HG02798 (cell line): ENCODE measurements around the gene WNK2.
"Not testable (repeated sequence)": the region's sequence is repeated elsewhere in the genome, so short reads cannot be mapped to it uniquely, and the experiment has no call there.

Source experiments
- ATAC-seq: cut with Tn5 transposase; IDR thresholded peaks from one replicate; pipeline ENCODE4 v1.9.1; 2021; ENCODE audit warnings: mild to moderate bottlenecking; ENCODE audit not compliant: unreplicated experiment, poor library complexity

WNK2 gene

DNA sequence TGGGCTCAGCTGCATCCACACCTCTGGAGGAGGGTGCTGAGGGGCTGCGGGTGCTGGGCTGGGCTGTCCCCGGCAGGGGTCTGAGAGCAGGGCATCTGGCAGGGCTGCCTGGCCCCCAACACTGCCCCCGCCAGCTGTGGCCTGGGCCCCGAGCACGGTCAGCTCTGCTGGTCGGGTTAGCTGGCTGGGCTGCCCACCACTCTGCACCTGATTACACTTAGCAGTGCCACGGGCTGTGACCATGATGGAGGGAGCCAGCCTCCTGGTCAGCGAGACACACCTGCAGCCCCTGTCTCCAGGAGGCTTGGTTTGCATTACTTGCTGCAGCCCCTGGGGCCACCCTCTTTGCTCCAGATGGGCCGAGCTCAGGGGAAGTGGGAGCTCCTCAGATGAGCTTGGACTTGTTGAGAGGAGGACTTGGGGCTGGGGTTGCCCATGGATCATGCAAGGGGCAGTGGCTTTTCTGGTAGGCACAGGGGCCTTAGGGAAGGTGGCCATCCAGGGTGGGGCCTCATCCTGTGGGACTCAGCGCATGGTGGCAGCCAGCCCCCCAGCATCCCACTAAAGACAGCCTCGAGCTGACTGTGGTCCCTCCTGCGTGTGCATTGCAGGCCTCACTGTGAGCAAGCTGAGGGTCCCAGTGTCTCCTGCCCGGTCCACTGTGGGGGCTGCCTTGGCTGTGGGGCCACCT is 135.5 kb downstream of the WNK2 start:
- no peak for ATAC-seq

DNA sequence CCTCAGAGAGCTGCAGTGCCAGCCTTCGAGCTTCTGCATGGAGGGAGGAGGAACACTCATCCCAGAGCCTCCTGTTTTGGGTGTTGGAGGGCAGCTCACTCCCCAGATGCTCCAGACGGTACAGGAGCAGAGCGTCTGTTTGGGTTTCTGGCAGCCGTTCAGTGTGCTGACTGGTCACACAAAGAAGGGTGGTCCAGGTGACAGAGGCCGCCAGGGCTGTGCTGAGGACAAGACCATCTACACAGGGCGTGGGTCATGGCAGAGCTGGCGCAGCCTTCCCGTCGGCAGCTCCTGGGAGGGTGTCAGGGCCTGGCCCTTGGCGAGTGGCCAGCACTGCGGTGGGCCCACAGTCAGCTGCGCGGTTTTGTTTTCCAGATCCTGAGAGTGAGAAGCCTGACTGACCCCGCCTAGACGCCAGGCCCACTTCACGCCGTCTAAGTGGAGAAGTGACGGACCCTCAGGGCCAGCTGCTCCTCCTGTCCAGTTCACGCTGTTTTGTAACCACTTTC is 136.1 kb downstream of the WNK2 start:
- ATAC-seq, result no peak

DNA sequence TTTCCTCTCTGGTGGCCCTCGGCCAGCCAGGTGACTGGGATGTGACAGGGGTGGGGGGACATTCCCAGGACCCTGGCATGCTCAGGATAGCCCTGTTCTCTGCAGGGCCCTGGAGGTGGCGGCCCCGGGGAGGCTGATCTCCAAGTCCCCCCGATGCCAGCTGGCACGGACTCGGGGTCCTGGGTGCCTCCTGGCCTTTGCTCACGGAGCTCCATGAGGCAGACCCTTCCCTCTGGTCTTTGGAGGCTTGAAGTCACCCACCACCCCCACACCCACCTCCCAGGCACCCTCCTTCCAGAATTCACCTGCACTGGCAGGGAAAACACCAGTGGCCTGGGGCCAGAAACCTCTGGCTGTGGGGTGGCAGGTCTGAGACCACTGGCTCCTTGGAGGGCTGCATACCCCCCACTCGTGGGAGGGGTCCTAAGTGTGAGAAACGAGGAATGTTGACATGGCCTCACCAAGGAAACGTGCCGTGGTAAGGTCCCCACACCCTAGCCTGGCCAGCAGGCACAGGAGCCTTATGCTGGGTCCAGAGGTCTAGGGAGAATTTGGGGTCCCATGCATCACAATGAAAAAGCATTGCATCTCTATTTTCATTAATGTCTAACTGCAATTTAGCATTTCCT is 136.8 kb downstream of the WNK2 start:
- ATAC-seq, result no peak

DNA sequence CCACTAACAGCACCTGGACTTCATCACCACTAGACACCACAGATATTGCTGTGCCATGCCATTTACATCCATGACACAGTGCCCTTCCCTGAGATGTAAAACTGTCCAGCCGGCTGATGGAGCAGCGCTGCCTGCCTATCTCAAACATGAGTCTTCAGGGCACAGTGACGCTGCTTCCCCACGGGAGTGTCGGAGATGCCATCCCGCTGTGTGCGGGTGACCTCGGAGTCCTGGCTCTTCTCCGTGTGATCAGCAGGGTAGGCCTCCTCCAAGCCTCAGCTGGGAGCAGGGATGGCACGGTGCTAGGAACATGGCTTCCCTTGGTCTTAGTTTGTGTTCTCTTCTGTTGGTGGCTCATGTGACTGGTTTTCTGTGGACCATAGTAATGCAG is 137.3 kb downstream of the WNK2 start:
- no peak for ATAC-seq

DNA sequence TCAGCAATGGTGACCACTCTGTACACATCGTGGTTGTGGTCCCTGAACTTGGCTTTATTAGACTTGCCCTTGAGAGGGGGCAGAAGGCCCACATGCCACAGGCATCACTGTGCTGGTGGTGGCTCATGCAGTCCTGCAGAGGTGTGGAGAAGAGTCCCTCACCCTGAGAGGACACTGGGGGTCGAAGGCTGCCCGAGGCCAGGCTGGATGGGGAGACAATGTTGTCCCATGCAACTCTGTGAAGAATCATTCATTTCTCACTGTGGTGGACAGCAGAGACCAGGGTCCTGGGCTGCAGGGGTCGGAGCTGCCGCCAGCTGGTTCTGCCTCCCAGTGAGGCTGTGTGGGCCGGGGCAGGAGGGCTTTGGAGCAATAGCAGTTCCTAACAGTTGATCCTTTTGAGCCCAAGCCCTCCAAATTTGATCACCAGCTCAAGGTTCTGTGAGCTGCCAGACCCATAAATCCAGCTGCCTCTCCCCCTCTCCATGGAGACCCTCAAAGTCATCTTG is 139.6 kb downstream of the WNK2 start:
- ATAC-seq, result not testable (repeated sequence)

DNA sequence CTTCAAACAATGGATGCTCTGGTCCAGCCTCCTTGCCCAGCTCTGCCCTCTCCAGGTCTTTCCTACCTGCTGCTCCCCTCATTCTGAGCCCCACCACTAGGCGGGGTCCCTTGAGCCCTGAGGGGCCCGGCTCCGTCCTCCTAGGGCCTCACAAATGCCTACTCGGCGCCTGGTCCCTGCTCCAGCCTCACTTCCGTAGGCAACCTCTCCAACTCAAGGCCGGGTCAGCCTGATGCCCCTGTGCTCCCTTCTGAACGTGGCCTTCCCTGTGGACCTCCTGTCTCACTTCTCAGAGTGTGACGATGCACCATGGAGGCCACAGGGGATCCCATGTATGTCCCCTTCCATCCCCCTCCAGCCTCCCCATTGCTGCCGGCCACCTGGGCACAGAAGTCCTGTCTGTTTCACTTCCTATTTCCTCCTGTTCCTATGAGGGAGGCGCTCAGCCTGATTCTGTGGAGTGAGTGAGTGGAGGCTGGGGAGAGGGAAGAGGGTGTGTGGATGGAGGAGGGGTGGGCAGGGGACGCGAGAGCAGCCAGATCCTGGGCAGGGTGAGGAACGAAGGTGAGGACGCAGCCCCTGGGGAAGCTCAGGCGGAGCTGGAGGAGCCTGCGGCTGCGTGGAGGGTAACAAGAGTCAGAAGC is 140.4 kb downstream of the WNK2 start:
- no peak for ATAC-seq

DNA sequence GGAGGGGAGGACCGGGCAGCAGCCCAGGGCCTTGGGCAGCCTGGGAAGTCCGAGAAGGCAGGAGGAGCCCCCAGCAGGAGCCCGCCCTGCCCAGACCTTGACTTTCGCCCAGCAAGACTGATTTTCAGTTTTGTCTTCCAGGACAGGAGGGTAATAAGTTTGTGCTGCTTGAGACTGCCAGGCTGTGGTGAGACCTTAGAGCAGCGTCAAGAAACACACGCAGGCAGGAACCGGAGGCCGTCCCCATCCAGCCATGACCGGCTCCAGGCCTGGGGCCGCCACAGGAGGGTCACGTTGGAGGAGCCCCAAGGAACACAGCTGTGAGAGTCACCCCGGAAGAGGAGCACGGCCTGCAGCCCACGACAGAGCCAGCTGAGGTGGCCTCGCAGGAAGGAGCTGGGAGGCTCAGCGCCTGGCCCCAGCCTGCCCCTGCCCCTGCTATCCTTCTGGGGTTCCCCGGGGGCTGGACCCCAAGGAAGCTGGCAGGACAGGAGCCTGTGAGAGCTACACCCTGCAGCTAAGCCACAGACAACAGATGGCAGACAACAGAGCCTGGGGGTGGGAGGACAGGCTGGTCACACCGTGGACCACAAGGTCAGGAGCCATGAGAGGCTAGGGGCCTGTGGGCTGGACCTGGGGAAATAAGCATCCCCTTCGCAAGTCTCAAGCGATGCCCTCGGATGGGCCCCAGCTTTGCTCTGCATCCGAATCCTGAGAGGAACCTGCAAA is 141.5 kb downstream of the WNK2 start:
- no peak for ATAC-seq

DNA sequence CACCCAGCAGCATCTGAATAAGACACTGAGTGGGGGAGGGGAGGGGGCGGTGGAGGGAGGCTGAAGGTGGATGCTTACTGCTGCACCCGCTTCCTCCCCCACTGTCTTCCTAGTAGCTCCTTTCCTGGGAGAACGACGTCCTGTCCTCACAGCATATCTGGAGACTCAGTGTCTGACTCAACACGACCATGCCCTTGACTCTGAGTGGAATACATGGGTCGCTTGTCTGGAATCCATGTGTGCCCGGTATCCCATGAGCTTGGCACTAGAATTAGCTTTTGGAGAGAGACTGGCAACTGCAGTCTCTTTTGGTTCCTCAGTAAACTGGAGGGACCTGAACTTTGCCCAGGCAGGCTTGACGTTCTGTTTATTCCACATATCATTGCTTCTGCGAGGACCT is 142.1 kb downstream of the WNK2 start:
- ATAC-seq, result no peak

DNA sequence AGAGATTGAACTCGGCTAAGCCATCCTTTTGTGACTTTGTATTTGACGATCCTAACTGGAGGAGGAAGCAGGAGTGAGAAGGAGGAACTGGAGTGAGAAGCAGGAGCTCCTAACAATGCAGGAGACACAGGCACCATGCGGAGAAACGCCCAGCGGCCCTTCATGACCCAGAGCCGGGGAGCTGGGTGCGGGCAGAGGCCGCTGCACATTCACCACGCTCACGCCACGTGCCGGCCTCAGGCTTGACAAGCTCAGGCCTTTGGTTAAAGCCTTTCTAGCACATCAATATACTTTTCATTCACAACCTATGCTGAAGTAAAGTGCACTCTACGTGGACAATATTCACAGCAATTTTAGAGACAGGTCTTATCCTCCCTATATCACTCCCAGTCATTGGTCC is 142.7 kb downstream of the WNK2 start:
- no peak for ATAC-seq

DNA sequence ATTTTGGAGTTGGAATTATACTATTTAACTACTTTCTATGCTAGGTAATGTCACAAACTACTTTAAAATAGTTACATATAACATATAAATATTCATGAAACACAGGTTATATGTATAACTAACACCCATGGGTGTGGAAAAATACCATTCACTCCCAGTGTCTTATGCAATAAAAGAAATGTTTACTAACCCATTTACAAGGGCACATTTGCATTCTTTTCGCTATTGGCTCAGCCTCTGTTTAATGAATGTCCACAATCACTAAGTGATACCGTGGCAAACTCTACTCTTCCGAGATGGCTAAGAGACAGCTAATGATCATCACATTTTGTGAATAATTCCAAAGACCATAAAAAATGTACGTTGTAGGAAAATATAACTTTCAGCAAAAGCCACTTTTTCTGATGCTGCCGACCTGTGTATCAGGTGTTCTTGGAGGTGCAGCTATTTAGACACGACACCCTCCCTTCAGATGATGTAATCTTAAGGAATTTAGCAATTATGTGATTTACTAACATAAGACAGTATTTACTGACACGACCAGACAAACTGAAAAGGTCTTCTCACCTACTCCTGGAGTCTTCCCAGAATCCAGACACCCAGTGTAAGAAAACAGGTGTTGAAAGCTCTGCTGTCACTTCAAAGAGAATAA is 145.8 kb downstream of the WNK2 start:
- no peak for ATAC-seq

DNA sequence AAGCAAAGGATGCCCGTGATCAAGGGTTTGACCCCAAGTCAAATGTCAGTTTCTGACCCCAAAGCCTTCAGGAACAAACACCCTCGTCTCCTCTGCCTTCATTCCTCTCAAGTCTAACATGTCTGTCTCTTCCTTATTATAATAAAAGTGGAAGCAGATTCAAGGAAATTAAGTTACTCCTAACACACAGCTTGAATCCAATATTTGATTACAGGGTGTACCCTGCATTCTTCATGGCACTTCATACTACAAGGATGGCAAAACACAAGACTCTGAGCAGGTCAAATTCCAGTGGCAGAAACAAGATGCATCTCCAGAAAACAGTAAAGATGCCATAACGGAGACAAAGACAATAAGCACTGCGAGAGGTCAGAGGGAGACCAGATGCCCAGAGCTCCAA is 148.4 kb downstream of the WNK2 start:
- no peak for ATAC-seq

DNA sequence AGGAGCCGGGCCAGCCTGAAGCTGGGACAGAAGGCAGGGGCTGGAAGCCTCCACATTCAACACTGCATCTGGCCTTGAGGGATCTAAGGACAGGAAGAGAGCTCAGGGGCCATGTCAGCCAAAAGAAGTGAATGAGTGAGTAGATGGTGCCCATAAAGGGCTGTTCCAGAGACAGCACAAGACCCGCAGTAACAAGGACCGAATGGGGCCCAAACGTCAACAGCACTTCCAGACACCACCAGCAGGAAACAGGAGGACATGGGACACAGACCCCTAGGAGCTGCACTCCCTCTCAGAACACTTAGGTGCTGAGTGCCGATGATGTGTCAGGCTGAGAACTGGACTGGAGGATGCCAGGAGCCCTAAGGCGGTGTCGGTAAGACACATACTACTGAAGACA is 152.8 kb downstream of the WNK2 start:
- no peak for ATAC-seq

DNA sequence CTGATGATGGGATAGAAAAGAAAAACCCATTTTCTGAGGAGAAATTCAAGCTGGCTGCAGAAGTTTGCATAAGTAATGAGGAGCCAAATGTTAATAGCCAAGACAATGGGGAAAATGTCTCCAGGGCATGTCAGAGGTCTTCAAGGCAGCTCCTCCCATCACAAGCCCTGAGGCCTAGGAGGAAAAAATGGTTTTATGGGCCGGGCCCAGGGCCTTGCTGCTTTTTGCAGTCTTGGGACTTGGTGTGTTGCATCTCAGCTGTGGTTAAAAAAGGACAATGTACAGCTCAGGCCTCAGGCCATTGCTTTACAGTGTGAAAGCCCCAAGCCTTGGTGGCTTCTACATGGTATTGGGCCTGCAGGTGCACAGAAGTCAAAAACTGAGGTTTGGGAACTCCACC is 154.3 kb downstream of the WNK2 start:
- not testable (repeated sequence) for ATAC-seq

DNA sequence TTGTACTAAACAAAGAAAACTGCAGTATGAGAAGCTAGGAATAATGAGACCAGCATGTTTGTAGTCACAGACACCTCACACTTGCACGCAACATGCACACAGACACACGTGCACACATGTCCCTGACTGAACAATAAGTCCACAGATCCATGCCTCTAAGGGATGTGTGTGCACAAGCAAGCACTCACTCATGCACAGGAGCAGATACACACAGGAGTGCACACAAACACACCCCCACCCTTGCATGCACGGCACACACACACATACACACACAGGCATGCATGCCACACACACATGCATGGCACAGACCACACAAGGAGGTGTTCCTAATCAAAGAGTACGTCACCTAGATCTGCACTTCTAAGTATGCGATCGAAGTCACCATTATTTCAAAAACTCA is 156.2 kb downstream of the WNK2 start:
- no peak for ATAC-seq

DNA sequence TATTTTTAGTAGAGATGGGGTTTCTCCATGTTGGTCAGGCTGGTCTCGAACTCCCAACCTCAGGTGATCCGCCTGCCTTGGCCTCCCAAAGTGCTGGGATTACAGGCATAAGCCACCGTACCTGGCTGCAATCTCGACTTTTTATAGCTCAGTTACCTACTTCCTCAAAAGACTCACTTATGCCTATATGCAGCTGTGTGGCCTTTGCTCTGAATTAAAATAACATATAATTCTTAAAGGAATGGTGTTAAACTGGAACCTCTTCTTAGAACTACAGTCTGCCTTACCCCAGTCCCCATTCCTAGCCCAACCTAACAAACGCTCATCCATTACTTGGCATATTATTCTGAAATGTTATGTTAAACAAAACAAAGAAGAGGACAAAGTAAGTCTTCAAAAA is 157.9 kb downstream of the WNK2 start:
- not testable (repeated sequence) for ATAC-seq

DNA sequence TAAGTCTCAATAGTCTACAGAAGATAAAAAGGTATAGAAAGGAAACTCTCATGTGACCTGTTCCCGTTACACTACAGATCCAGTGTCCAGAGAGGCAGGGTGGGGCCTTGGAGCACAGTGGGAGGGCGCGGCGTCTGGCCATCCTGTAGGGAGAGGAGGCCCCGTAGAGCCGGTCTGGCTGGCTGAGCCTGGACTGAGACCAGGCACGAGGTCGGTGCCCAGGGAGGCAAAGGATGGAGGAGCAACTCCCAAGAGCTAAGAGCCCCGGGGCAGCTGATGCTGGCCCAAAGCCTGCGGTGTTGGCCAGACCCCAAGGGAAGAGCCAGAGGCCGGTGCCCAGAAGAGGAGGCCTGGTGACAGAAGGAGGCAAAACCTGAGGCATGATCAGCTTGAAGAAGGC is 158.5 kb downstream of the WNK2 start:
- not testable (repeated sequence) for ATAC-seq

DNA sequence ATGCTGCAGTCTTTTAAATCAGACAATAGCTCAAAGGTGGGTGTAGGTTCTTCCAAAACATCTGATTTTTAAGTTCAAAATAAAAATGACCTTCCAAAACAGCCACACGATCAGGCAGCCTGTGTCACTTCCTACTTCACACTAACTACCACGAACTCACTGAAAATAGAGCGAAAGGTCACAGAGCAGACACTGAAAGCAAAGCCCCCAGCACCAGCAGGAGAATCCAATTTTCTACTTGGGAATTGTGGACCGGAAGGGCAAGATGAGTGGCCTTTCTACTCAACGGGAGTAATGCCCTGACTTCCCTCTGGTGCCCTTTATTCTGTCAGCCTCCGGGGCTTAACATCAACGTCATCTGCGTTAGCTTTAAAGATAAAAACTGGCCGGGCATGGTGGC is 159.7 kb downstream of the WNK2 start:
- no peak for ATAC-seq

DNA sequence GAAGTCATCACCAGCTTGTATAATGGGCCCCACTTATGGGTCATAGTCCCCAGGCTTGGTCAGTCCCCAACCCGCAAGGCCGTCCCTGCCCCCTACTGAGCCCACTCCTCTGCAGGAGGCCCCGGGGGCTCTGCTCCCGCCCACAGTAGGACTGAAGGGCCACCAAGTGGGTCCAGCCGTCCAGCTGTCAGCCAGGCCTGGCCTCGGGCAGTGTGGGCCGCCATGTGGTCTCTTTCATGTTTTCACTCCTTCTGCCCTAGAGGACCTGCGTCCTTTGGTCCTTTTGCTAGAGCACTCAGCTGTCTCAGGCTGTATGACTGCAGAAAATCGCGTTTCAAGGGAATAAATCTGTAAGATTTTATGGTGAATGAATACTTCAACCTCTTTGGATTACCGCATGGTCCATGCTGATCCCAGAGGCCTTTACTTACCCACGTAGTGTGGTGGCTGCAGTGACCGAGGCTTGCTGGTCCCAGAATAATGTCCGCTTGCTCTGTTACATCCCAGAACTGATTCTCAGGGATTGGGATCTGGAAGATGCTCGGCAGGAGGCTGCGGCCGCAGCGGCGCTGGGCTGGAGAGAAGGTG is 161.8 kb downstream of the WNK2 start:
- no peak for ATAC-seq

DNA sequence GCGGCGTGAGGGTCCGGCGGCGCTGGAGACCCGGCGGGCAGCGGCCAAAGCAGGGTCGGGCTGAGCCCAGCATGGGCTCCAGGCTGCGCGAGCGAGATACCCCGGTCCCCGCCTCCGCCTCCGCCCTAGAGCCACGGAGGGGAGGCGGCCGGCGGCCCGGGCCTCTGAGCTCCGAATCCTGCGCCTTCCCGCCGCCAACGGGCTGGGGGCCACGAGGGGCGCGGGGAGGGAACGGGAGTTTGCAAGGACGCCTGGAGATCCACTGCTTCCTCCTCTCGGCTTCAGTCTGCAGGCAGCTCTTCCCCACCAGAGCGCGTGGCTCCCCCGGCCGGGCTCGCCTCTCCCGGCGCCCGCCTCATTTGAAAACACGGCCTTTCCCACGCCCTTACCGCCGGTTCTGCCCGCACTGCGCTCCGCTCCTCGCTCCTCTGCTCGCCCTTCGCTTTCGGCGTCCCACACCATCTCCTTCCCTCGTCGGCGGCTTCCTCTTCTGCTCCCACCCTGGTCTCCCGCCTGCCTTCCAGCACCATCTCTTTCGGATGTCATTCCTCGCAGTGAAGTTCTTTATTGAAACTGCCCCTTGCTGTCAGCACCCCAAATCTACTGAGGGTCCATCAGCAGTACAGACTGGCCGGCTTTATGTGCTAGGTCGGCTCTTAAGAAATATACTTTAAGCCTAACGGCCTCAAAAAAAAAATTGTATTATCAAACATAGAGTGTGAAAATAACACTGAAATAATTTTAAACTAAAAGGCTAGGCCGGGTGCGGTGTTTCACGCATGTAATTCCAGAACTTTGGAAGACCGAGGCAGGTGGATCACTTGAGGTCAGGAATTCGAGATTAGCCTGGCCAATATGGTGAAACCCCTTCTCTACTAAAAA is 162.5 kb downstream of the WNK2 start:
- ATAC-seq, result no peak
